ENCODE measurements around the gene PRDM10. TPM values are rescaled to one million over a fixed set of nuclear protein-coding genes. Genes with fewer than 3 reads are reported as not detected.
A peak's percentile ranks its signal among the peaks of the same experiment; 100 is the strongest.
"Not testable (repeated sequence)": the region's sequence is repeated elsewhere in the genome, so short reads cannot be mapped to it uniquely, and the experiment has no call there.

The PRDM10 gene
- total and polyA plus RNA-seq, 9 donors, result 3.5 to 7.4 (median 5.2) TPM

DNA sequence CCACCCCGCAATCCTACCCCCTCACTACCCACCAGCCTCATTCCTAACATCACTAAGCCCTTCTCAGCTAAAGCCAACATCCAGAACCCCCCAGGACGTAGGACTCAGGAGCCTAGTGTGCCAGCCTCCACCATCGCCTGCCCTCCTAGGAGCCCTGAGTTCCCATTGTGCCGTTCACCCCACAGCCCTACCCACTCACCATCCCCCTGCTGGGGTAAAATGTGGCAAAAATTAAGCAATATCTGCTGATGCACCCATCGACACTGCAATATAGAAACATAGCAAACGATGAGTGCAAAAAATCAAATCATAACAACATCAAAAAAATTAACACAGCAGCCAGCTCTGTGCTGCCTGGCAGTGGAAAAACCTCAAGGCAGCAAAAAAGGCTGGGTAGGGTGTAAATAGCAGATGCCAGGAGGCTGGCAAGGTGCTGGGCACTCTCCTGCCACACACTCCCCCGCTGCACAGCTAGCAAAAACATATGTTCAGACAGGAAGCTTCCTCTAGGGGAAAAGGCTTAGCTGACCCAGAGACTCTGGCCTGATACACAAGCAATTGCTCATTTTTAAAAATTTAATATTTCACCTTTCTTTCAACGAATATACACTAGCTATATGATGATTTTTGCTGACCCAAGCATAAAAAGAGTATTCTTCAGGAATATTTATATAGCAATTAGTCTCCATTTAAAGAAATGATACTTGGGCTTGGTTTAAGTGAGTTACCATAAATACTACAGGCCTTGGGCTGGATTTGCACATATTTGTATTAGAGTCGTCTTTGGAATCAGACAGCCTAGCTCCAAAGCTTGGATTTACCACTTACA is 33.8 kb downstream of the PRDM10 start:
- 81% methylated on average over 4 of the region's 9 CpGs for WGBS (ENCODE audit: insufficient coverage)
- Histone ChIP-seq H3K4me1 (ENCODE audit: control insufficient read depth, insufficient read depth, low read length) (no peaks in the 10 kb centered on the region), H3K27me3 (ENCODE audit: control insufficient read depth, insufficient read depth, low read length) (no peaks in the 10 kb centered on the region), H3K27ac (ENCODE audit: low read length) (no peak overlapping the region), H3K36me3 (ENCODE audit: control insufficient read depth, insufficient read depth, low read length) (no peaks in the 10 kb centered on the region), H3K9me3 (replicated peaks; ENCODE audit: control insufficient read depth, low read depth, low read length) (no peaks in the 10 kb centered on the region), H3K4me3 (ENCODE audit: low read length) (no peak overlapping the region)
- DNase-seq, result no peak

GRCh38 chr11:129967996-129968395 is 34.6 kb downstream of the PRDM10 start:
- Histone ChIP-seq H3K27me3 (ENCODE audit: control insufficient read depth, insufficient read depth, low read length) (no peaks in the 10 kb centered on the region), H3K4me3 (ENCODE audit: low read length) (no peak overlapping the region), H3K4me1 (ENCODE audit: control insufficient read depth, insufficient read depth, low read length) (no peaks in the 10 kb centered on the region), H3K9me3 (replicated peaks; ENCODE audit: control insufficient read depth, low read depth, low read length) (no peaks in the 10 kb centered on the region), H3K36me3 (ENCODE audit: control insufficient read depth, insufficient read depth, low read length) (no peaks in the 10 kb centered on the region), H3K27ac (ENCODE audit: low read length) (no peak overlapping the region)
- WGBS (ENCODE audit: insufficient coverage), result no CpG with 5 or more reads among the region's 3 CpGs
- DNase-seq, result no peak

DNA sequence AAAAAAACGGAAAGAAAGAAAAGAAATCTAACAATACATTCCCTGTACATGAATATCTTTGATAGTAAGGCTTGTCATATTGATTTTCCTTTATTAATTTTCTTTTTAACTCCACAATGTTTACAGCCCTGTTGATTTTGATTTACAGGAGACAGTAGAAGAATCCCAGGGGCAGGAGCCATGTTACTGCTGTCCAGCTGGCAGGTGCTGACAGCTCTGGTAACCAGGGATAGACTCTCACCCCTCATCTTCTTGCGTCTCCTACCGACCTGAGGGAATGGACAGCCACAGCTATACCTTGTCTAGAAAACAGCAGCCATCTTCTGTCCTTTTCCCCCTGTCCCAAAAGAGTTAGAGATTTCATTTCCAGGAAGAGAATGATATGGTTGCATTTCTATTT is 37.4 kb downstream of the PRDM10 start:
- Histone ChIP-seq H3K4me3 (ENCODE audit: low read length) (no peak overlapping the region), H3K27ac (ENCODE audit: low read length) (no peak overlapping the region), H3K36me3 (ENCODE audit: control insufficient read depth, insufficient read depth, low read length) (no peaks in the 10 kb centered on the region), H3K27me3 (ENCODE audit: control insufficient read depth, insufficient read depth, low read length) (no peaks in the 10 kb centered on the region), H3K9me3 (replicated peaks; ENCODE audit: control insufficient read depth, low read depth, low read length) (no peaks in the 10 kb centered on the region), H3K4me1 (ENCODE audit: control insufficient read depth, insufficient read depth, low read length) (no peaks in the 10 kb centered on the region)
- no peak for DNase-seq
- no CpG with 5 or more reads among the region's 3 CpGs for WGBS (ENCODE audit: insufficient coverage)

DNA sequence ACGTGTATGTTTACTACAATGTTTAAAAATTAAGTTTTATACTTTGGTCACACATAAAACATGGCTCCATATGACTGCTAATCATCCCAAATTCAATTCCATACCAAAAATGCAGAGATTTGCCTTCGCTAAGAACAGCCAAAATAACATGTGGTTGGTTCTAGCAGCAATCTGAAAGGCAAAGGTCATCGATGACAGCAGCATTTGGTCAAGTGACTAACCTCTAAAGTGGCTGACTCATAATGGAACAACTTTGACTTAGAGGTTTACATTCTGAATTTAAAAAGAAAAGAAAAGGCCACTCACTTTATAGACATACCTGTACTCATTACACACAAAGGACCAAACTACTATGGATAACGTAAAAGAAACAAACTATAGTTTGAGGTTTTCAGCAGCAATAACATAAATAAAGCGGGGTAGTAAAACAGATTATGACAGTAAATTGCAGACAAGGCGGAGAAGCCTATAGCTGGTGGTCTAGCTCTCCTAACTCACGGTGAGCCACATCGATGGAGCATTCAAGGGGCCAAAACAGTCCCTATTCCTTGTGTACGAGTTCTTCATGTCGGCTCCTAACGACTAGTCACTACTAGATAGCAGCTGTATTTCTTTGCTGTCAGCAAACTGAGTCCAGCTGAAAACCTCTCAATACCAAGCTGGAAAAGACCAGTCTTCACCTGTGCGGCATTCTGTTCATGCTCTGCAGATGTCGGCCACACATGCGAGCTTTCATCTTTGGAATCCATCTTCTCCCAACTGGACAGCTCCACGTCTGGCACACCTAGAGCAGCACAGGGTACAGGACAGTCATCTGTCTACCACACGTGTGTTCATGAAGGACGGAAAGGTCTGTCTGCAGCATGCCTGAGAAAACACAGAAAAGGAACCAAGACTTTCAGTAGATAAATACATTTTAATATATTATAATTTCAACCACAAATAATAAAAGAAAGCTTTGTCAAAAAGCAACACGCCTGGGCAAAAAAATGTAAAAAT is 42.1 kb downstream of the PRDM10 start:
- 93% methylated on average over 11 of the region's 18 CpGs for WGBS (ENCODE audit: insufficient coverage)
- no peak overlapping the region for H3K4me3 ChIP-seq (ENCODE audit: low read length)
- no peak for DNase-seq
- H3K27ac ChIP-seq (ENCODE audit: low read length), result no peak overlapping the region
- H3K4me1 ChIP-seq (ENCODE audit: control insufficient read depth, insufficient read depth, low read length), result no peaks in the 10 kb centered on the region
- no peaks in the 10 kb centered on the region for H3K27me3 ChIP-seq (ENCODE audit: control insufficient read depth, insufficient read depth, low read length)
- H3K9me3 ChIP-seq (replicated peaks; ENCODE audit: control insufficient read depth, low read depth, low read length), result no peaks in the 10 kb centered on the region
- H3K36me3 ChIP-seq (ENCODE audit: control insufficient read depth, insufficient read depth, low read length), result peaks cover 7% of the 10 kb centered on the region

GRCh38 chr11:129959687-129960086 is 42.9 kb downstream of the PRDM10 start:
- Histone ChIP-seq H3K9me3 (replicated peaks; ENCODE audit: control insufficient read depth, low read depth, low read length) (no peaks in the 10 kb centered on the region), H3K27me3 (ENCODE audit: control insufficient read depth, insufficient read depth, low read length) (no peaks in the 10 kb centered on the region), H3K36me3 (ENCODE audit: control insufficient read depth, insufficient read depth, low read length) (peaks cover 7% of the 10 kb centered on the region), H3K4me3 (ENCODE audit: low read length) (no peak overlapping the region), H3K27ac (ENCODE audit: low read length) (no peak overlapping the region), H3K4me1 (ENCODE audit: control insufficient read depth, insufficient read depth, low read length) (no peaks in the 10 kb centered on the region)
- DNase-seq, result no peak
- WGBS (ENCODE audit: insufficient coverage), result no CpG with 5 or more reads among the region's 3 CpGs

GRCh38 chr11:129955282-129955681 is 47.4 kb downstream of the PRDM10 start:
- WGBS (ENCODE audit: insufficient coverage), result 96% methylated on average over 3 of the region's 4 CpGs
- Histone ChIP-seq H3K27me3 (ENCODE audit: control insufficient read depth, insufficient read depth, low read length) (no peaks in the 10 kb centered on the region), H3K27ac (ENCODE audit: low read length) (no peak overlapping the region), H3K9me3 (replicated peaks; ENCODE audit: control insufficient read depth, low read depth, low read length) (no peaks in the 10 kb centered on the region), H3K4me3 (ENCODE audit: low read length) (no peak overlapping the region), H3K4me1 (ENCODE audit: control insufficient read depth, insufficient read depth, low read length) (peaks cover 6% of the 10 kb centered on the region), H3K36me3 (ENCODE audit: control insufficient read depth, insufficient read depth, low read length) (peaks cover 7% of the 10 kb centered on the region)
- DNase-seq, result no peak

- H3K9me3 ChIP-seq (replicated peaks; ENCODE audit: control insufficient read depth, low read depth, low read length); DNase-seq; H3K27ac ChIP-seq (ENCODE audit: low read length); H3K27me3 ChIP-seq (ENCODE audit: control insufficient read depth, insufficient read depth, low read length); H3K4me3 ChIP-seq (ENCODE audit: low read length); H3K36me3 ChIP-seq (ENCODE audit: control insufficient read depth, insufficient read depth, low read length); H3K4me1 ChIP-seq (ENCODE audit: control insufficient read depth, insufficient read depth, low read length): not testable (repeated sequence)
- no CpG with 5 or more reads among the region's 1 CpG for WGBS (ENCODE audit: insufficient coverage)
Measured at GRCh38 chr11:129954703-129955102, 47.9 kb downstream of the PRDM10 start.

- Histone ChIP-seq H3K9me3 (replicated peaks; ENCODE audit: control insufficient read depth, low read depth, low read length) (no peaks in the 10 kb centered on the region), H3K4me1 (ENCODE audit: control insufficient read depth, insufficient read depth, low read length) (peaks cover 8% of the 10 kb centered on the region), H3K27me3 (ENCODE audit: control insufficient read depth, insufficient read depth, low read length) (no peaks in the 10 kb centered on the region), H3K36me3 (ENCODE audit: control insufficient read depth, insufficient read depth, low read length) (peaks cover 3% of the 10 kb centered on the region), H3K27ac (ENCODE audit: low read length) (no peak overlapping the region), H3K4me3 (ENCODE audit: low read length) (no peak overlapping the region)
- no peak for DNase-seq
- no CpG with 5 or more reads among the region's 1 CpG for WGBS (ENCODE audit: insufficient coverage)
Measured at GRCh38 chr11:129951866-129952262, 50.8 kb downstream of the PRDM10 start.

- peak overlapping the region; percentile 43 for H3K27ac ChIP-seq (ENCODE audit: low read length)
Measured at GRCh38 chr11:129951201-129951865, 51.3 kb downstream of the PRDM10 start.

More at GRCh38 chr11:129951201-129951865, 51.3 kb downstream of the PRDM10 start:
- Histone ChIP-seq H3K27me3 (ENCODE audit: control insufficient read depth, insufficient read depth, low read length) (no peaks in the 10 kb centered on the region), H3K36me3 (ENCODE audit: control insufficient read depth, insufficient read depth, low read length) (peaks cover 5% of the 10 kb centered on the region), H3K4me3 (ENCODE audit: low read length) (no peak overlapping the region), H3K9me3 (replicated peaks; ENCODE audit: control insufficient read depth, low read depth, low read length) (no peaks in the 10 kb centered on the region), H3K4me1 (ENCODE audit: control insufficient read depth, insufficient read depth, low read length) (peaks cover 8% of the 10 kb centered on the region)
- DNase-seq, result peak; percentile 43
- WGBS (ENCODE audit: insufficient coverage), result 60% methylated on average over 2 of the region's 10 CpGs

All from muscle of leg (tissue), 11 donors.